ENCODE measurements around the gene TULP4.
"Not testable (repeated sequence)": the region's sequence is repeated elsewhere in the genome, so short reads cannot be mapped to it uniquely, and the experiment has no call there.

The TULP4 gene

GRCh38 chr6:158361961-158362669 lies 49.9 kb downstream of the TULP4 start:
- no peak for DNase-seq

GRCh38 chr6:158366363-158366762 lies 54.1 kb downstream of the TULP4 start:
- no peak for DNase-seq

- DNase-seq = no peak
Observed at GRCh38 chr6:158367816-158368215, 55.6 kb downstream of the TULP4 start.

- no peak for DNase-seq
Observed at GRCh38 chr6:158369241-158369640, 57.0 kb downstream of the TULP4 start.

GRCh38 chr6:158370805-158371204 lies 58.5 kb downstream of the TULP4 start:
- no peak for DNase-seq

- no peak for DNase-seq
Observed at GRCh38 chr6:158371261-158371660, 59.0 kb downstream of the TULP4 start.

- DNase-seq = no peak
Observed at GRCh38 chr6:158372574-158372973, 60.3 kb downstream of the TULP4 start.

GRCh38 chr6:158373214-158373613 lies 60.9 kb downstream of the TULP4 start:
- no peak for DNase-seq

GRCh38 chr6:158374020-158374419 lies 61.8 kb downstream of the TULP4 start:
- DNase-seq = no peak

- DNase-seq = no peak
Observed at GRCh38 chr6:158376631-158377081, 64.4 kb downstream of the TULP4 start.

- DNase-seq = no peak
Observed at GRCh38 chr6:158377860-158378259, 65.6 kb downstream of the TULP4 start.

- no peak for DNase-seq
Observed at GRCh38 chr6:158379336-158379735, 67.1 kb downstream of the TULP4 start.

- DNase-seq = no peak
Observed at GRCh38 chr6:158381214-158381613, 68.9 kb downstream of the TULP4 start.

GRCh38 chr6:158382491-158382890 lies 70.2 kb downstream of the TULP4 start:
- no peak for DNase-seq

GRCh38 chr6:158383057-158383456 lies 70.8 kb downstream of the TULP4 start:
- no peak for DNase-seq

- no peak for DNase-seq
Observed at GRCh38 chr6:158383542-158383941, 71.3 kb downstream of the TULP4 start.

- DNase-seq = no peak
Observed at GRCh38 chr6:158384671-158385110, 72.4 kb downstream of the TULP4 start.

- DNase-seq = no peak
Observed at GRCh38 chr6:158387036-158387435, 74.8 kb downstream of the TULP4 start.

- DNase-seq = no peak
Observed at GRCh38 chr6:158387578-158387977, 75.3 kb downstream of the TULP4 start.

- DNase-seq = no peak
Observed at GRCh38 chr6:158388727-158389126, 76.5 kb downstream of the TULP4 start.

GRCh38 chr6:158389193-158389919 lies 77.1 kb downstream of the TULP4 start:
- no peak for DNase-seq

- DNase-seq = no peak
Observed at GRCh38 chr6:158391276-158391675, 79.0 kb downstream of the TULP4 start.

GRCh38 chr6:158391977-158392376 lies 79.7 kb downstream of the TULP4 start:
- DNase-seq = not testable (repeated sequence)

- DNase-seq = no peak
Observed at GRCh38 chr6:158396136-158396535, 83.9 kb downstream of the TULP4 start.

Measured in NCI-H1436 (cell line).